Liver (tissue), 9 donors: ENCODE data around the gene SEMA3E. TPM values are rescaled to one million over a fixed set of nuclear protein-coding genes. Genes with fewer than 3 reads are reported as not detected.

Experiments
- DNase-seq: peaks from one replicate; pipeline ENCODE4 v3.0.0-alpha.2; 2017; ENCODE audit warnings: low spot score
- H3K27ac ChIP-seq, 2 donors: one replicate each; pipeline ENCODE4 v1.7.0; 2013; ENCODE audit warnings: inconsistent platforms in 2 of 2, low read length in 2 of 2, control low read depth in 1 of 2, low read depth in 1 of 2, mild to moderate bottlenecking in 1 of 2
- H3K27me3 ChIP-seq, 4 donors: one replicate each; pipeline versions ENCODE4 v1.6.1 to v1.7.0; 2013; ENCODE audit warnings: low read length in 3 of 4, inconsistent platforms in 1 of 4, mild to moderate bottlenecking in 1 of 4, moderate library complexity in 1 of 4; ENCODE audit not compliant: control insufficient read depth in 4 of 4, insufficient read depth in 4 of 4
- H3K36me3 ChIP-seq, 4 donors: one replicate each; pipeline versions ENCODE4 v1.6.1 to v1.7.0; 2013; ENCODE audit warnings: low read length in 3 of 4, mild to moderate bottlenecking in 3 of 4, low read depth in 1 of 4, moderate library complexity in 1 of 4; ENCODE audit not compliant: control insufficient read depth in 4 of 4, insufficient read depth in 3 of 4
- H3K4me1 ChIP-seq, 4 donors: one replicate each; pipeline versions ENCODE4 v1.6.1 to v1.7.0; 2013; ENCODE audit warnings: low read length in 3 of 4, mild to moderate bottlenecking in 3 of 4, moderate library complexity in 1 of 4; ENCODE audit not compliant: control insufficient read depth in 4 of 4, insufficient read depth in 4 of 4
- H3K4me3 ChIP-seq, 3 donors: one replicate each; pipeline versions ENCODE4 v1.6.1 to v1.7.0; 2013; ENCODE audit warnings: low read length in 3 of 3, control low read depth in 1 of 3, low read depth in 1 of 3, mild to moderate bottlenecking in 1 of 3
- H3K9ac ChIP-seq, 2 donors: one replicate each; pipeline ENCODE4 v1.7.0; 2013; ENCODE audit warnings: low read length in 2 of 2, mild to moderate bottlenecking in 2 of 2, moderate library complexity in 2 of 2, control low read depth in 1 of 2, low read depth in 1 of 2
- H3K9me3 ChIP-seq, 4 donors: one replicate each; pipeline versions ENCODE4 v1.6.1 to v1.7.0; 2013; ENCODE audit warnings: low read length in 3 of 4; ENCODE audit not compliant: control insufficient read depth in 4 of 4
- EGR1 ChIP-seq, 2 donors: IDR thresholded peaks; 2 replicates each; pipeline ENCODE4 v1.6.1; 2016 to 2018; ENCODE audit warnings: antibody characterized with exemption in 2 of 2, low read depth in 2 of 2
- FOXA2 ChIP-seq: IDR thresholded peaks from 2 replicates; pipeline ENCODE4 v1.6.1; 2016; ENCODE audit warnings: antibody characterized with exemption
- GABPA ChIP-seq, 2 donors: IDR thresholded peaks in 1 of 2; conservative IDR thresholded peaks in 1 of 2; 2 replicates each; pipeline ENCODE4 v1.6.1; 2016; ENCODE audit warnings: antibody characterized with exemption in 2 of 2, mild to moderate bottlenecking in 1 of 2, moderate library complexity in 1 of 2
- HNF4A ChIP-seq, 2 donors: conservative IDR thresholded peaks; 2 replicates each; pipeline ENCODE4 v1.6.1; 2016; ENCODE audit warnings: antibody characterized with exemption in 2 of 2, mild to moderate bottlenecking in 2 of 2
- HNF4G ChIP-seq: IDR thresholded peaks from 2 replicates; pipeline ENCODE4 v1.6.1; 2016; ENCODE audit warnings: antibody characterized with exemption
- JUND ChIP-seq, 2 donors: IDR thresholded peaks; 2 replicates each; pipeline ENCODE4 v1.6.1; 2016; ENCODE audit warnings: antibody characterized with exemption in 2 of 2
- NR2F2 ChIP-seq: IDR thresholded peaks from 2 replicates; pipeline ENCODE4 v1.6.1; 2016; ENCODE audit warnings: antibody characterized with exemption
- RXRA ChIP-seq, 2 donors: IDR thresholded peaks; 2 replicates each; pipeline ENCODE4 v1.6.1; 2017 to 2018; ENCODE audit warnings: antibody characterized with exemption in 2 of 2, mild to moderate bottlenecking in 1 of 2
- TAF1 ChIP-seq: conservative IDR thresholded peaks from 2 replicates; pipeline ENCODE4 v1.6.1; 2016; ENCODE audit warnings: antibody characterized with exemption, mild to moderate bottlenecking
- YY1 ChIP-seq: IDR thresholded peaks from 2 replicates; pipeline ENCODE4 v1.6.1; 2016; ENCODE audit warnings: antibody characterized with exemption, mild to moderate bottlenecking
- WGBS: extraction: QIAGEN DNeasy Blood & Tissue Kit; methylation state at CpG from one replicate; pipeline ENCODE4 v1.1.7; 2013; 5-methylcytosine and 5-hydroxymethylcytosine counted together
- polyA plus RNA-seq, 2 donors: library from polyadenylated mRNA; stranded (reverse) in 1 of 2; unstranded in 1 of 2; fragments of 200-250 nt in 1 of 2; fragments of >200 nt in 1 of 2; fragmentation: Nextera tagmentation in 1 of 2; extraction: Ambion mirVana in 1 of 2; gene quantifications; one replicate each; pipeline versions ENCODE4 v1.2.1 to v1.2.3, GENCODE V29; 2013 to 2015
- total RNA-seq, 2 donors: library from RNA; depleted of rRNA; stranded (reverse); fragments of >200 nt; gene quantifications; one replicate each; pipeline ENCODE4 v1.2.3, GENCODE V29; 2014
- TF ChIP-seq, protein P1 (sequence below): IDR thresholded peaks from 2 replicates; pipeline ENCODE4 v1.6.1; 2016; ENCODE audit warnings: antibody characterized with exemption
- TF ChIP-seq, protein P2 (sequence below): IDR thresholded peaks from 2 replicates; pipeline ENCODE4 v1.6.1; 2016; ENCODE audit warnings: antibody characterized with exemption
- TF ChIP-seq, protein P3 (sequence below): IDR thresholded peaks from 2 replicates; pipeline ENCODE4 v1.6.1; 2016; ENCODE audit warnings: antibody characterized with exemption
- TF ChIP-seq, protein P4 (sequence below): IDR thresholded peaks from 2 replicates; pipeline ENCODE4 v1.6.1; 2016; ENCODE audit warnings: antibody characterized with exemption, mild to moderate bottlenecking
- TF ChIP-seq, protein P5 (sequence below): fragments of 150-350 bp; IDR thresholded peaks from 2 replicates; pipeline ENCODE4 v1.5.1; 2017; ENCODE audit warnings: improper control_type of control experiment, low read depth, low read length; ENCODE audit not compliant: missing input control
- donor health status: healthy.
- donor health status: healthy.
- donor health status: healthy.
- donor health status: healthy.
- donor health status: healthy.

SEMA3E gene
- total and polyA plus RNA-seq, 4 donors, result 0.20 to 1.2 (median 0.59) TPM; not detected in 1

DNA sequence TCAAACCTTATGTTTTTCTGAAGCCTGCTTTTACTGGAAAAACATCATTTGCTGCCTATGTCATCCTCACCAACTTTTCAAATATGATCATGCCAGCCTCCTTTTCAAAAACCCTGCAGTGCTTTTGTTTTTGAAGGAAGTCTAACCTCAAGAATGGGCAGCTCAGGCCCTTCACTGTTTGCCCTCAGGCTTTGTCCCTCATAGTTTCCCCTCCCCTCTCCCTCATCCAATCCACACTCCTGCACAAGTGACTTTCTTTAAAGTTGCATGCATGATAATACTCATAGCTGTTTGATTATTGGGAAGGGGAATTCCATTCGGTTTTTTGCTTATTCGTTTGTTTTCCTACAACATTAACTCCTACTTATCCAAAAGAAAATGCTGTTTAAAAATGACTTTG lies 219.4 kb downstream of the SEMA3E start:
- no peaks in the 10 kb centered on the region for H3K27me3 ChIP-seq
- WGBS, result 20% methylated on average over 2 of the region's 2 CpGs

DNA sequence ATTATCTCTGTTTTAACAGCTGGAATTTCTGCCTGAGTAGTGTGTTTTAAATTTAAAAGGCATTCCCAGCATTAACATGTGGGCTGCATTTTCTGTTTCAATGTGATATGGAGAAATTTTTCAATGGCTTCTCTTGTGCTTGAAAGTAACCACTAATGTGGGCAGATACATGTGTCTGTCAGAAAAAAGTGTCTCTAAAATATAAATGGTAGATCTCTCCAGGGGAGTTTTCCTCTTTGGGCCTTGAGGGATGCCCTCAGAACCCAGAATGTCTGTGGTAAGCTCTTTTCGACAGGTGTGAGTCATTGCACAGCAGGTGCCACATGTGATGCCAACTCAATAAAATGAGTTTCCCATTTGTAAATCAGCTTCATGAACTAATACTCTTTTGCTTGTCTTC lies 221.1 kb downstream of the SEMA3E start:
- no peak for TF ChIP-seq RXRA (IDR thresholded peaks at IDR 0.05)
- no peak for TF ChIP-seq EGR1 (IDR thresholded peaks at IDR 0.05; ENCODE audit: low read depth in 2 of 2)
- TF ChIP-seq JUND (IDR thresholded peaks at IDR 0.05), result no peak
- TF ChIP-seq, protein P1, sequence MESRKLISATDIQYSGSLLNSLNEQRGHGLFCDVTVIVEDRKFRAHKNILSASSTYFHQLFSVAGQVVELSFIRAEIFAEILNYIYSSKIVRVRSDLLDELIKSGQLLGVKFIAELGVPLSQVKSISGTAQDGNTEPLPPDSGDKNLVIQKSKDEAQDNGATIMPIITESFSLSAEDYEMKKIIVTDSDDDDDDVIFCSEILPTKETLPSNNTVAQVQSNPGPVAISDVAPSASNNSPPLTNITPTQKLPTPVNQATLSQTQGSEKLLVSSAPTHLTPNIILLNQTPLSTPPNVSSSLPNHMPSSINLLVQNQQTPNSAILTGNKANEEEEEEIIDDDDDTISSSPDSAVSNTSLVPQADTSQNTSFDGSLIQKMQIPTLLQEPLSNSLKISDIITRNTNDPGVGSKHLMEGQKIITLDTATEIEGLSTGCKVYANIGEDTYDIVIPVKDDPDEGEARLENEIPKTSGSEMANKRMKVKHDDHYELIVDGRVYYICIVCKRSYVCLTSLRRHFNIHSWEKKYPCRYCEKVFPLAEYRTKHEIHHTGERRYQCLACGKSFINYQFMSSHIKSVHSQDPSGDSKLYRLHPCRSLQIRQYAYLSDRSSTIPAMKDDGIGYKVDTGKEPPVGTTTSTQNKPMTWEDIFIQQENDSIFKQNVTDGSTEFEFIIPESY, result no peak
- no peak for TF ChIP-seq NR2F2
- TF ChIP-seq, protein P2, sequence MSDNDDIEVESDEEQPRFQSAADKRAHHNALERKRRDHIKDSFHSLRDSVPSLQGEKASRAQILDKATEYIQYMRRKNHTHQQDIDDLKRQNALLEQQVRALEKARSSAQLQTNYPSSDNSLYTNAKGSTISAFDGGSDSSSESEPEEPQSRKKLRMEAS, result no peak
- Histone ChIP-seq H3K9me3 (no peaks in the 10 kb centered on the region), H3K4me1 (no peaks in the 10 kb centered on the region), H3K27ac (no peak overlapping the region), H3K36me3 (no peaks in the 10 kb centered on the region), H3K9ac (no peak overlapping the region), H3K4me3 (no peak overlapping the region), H3K27me3 (no peaks in the 10 kb centered on the region)
- no peak for DNase-seq
- 70% methylated on average over 1 of the region's 1 CpG for WGBS

More for the DNA sequence above, 219.4 kb downstream of the SEMA3E start:
- no peak overlapping the region for H3K4me3 ChIP-seq
- H3K4me1 ChIP-seq, result no peaks in the 10 kb centered on the region
- H3K27ac ChIP-seq, result no peak overlapping the region
- no peaks in the 10 kb centered on the region for H3K9me3 ChIP-seq
- no peaks in the 10 kb centered on the region for H3K36me3 ChIP-seq
- no peak overlapping the region for H3K9ac ChIP-seq
- TF ChIP-seq TAF1 (no peak), JUND (IDR thresholded peaks at IDR 0.05) (no peak), YY1 (no peak), FOXA2 (no peak), NR2F2 (no peak), EGR1 (IDR thresholded peaks at IDR 0.05; ENCODE audit: low read depth in 2 of 2) (no peak), HNF4A (conservative IDR thresholded peaks at IDR 0.05) (no peak), RXRA (IDR thresholded peaks at IDR 0.05) (no peak), HNF4G (no peak), GABPA (IDR thresholded peaks at IDR 0.05 in 1 of 2, conservative IDR thresholded peaks at IDR 0.05 in 1 of 2) (no peak)
- TF ChIP-seq, protein P3, sequence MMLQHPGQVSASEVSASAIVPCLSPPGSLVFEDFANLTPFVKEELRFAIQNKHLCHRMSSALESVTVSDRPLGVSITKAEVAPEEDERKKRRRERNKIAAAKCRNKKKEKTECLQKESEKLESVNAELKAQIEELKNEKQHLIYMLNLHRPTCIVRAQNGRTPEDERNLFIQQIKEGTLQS, result no peak
- TF ChIP-seq, protein P4, sequence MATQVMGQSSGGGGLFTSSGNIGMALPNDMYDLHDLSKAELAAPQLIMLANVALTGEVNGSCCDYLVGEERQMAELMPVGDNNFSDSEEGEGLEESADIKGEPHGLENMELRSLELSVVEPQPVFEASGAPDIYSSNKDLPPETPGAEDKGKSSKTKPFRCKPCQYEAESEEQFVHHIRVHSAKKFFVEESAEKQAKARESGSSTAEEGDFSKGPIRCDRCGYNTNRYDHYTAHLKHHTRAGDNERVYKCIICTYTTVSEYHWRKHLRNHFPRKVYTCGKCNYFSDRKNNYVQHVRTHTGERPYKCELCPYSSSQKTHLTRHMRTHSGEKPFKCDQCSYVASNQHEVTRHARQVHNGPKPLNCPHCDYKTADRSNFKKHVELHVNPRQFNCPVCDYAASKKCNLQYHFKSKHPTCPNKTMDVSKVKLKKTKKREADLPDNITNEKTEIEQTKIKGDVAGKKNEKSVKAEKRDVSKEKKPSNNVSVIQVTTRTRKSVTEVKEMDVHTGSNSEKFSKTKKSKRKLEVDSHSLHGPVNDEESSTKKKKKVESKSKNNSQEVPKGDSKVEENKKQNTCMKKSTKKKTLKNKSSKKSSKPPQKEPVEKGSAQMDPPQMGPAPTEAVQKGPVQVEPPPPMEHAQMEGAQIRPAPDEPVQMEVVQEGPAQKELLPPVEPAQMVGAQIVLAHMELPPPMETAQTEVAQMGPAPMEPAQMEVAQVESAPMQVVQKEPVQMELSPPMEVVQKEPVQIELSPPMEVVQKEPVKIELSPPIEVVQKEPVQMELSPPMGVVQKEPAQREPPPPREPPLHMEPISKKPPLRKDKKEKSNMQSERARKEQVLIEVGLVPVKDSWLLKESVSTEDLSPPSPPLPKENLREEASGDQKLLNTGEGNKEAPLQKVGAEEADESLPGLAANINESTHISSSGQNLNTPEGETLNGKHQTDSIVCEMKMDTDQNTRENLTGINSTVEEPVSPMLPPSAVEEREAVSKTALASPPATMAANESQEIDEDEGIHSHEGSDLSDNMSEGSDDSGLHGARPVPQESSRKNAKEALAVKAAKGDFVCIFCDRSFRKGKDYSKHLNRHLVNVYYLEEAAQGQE, result no peak
- TF ChIP-seq, protein P5, sequence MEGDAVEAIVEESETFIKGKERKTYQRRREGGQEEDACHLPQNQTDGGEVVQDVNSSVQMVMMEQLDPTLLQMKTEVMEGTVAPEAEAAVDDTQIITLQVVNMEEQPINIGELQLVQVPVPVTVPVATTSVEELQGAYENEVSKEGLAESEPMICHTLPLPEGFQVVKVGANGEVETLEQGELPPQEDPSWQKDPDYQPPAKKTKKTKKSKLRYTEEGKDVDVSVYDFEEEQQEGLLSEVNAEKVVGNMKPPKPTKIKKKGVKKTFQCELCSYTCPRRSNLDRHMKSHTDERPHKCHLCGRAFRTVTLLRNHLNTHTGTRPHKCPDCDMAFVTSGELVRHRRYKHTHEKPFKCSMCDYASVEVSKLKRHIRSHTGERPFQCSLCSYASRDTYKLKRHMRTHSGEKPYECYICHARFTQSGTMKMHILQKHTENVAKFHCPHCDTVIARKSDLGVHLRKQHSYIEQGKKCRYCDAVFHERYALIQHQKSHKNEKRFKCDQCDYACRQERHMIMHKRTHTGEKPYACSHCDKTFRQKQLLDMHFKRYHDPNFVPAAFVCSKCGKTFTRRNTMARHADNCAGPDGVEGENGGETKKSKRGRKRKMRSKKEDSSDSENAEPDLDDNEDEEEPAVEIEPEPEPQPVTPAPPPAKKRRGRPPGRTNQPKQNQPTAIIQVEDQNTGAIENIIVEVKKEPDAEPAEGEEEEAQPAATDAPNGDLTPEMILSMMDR, result no peak
- TF ChIP-seq, protein P2, result no peak
- DNase-seq, result no peak
